Chondrocyte (in vitro differentiated cells): Measurements from ENCODE around the gene ASRGL1. TPM values are rescaled to one million over a fixed set of nuclear protein-coding genes. Genes with fewer than 3 reads are reported as not detected.
A peak's percentile ranks its signal among the peaks of the same experiment; 100 is the strongest.

Source experiments
- DNase-seq: peaks from one replicate; pipeline ENCODE4 v3.0.0; 2021; ENCODE audit warnings: mixed read lengths, low spot score
- H3K27ac Mint-ChIP-seq: one replicate; pipeline ENCODE4 v1.8.0; 2021; ENCODE audit warnings: mild to moderate bottlenecking, moderate library complexity, mixed read lengths; ENCODE audit not compliant: unreplicated experiment
- H3K27me3 Mint-ChIP-seq: 2 replicates; pipeline ENCODE4 v1.8.0; 2021; ENCODE audit warnings: low read depth, mixed read lengths
- H3K36me3 Mint-ChIP-seq: 2 replicates; pipeline ENCODE4 v1.8.0; 2021; ENCODE audit warnings: low read depth, mixed read lengths
- H3K4me1 Mint-ChIP-seq: 2 replicates; pipeline ENCODE4 v1.8.0; 2021; ENCODE audit warnings: low read depth, mild to moderate bottlenecking, mixed read lengths
- H3K4me3 Mint-ChIP-seq: one replicate; pipeline ENCODE4 v1.8.0; 2021; ENCODE audit warnings: mild to moderate bottlenecking, moderate library complexity, mixed read lengths; ENCODE audit not compliant: unreplicated experiment
- H3K9me3 Mint-ChIP-seq: 2 replicates; pipeline ENCODE4 v1.8.0; 2021; ENCODE audit warnings: low read depth, mixed read lengths
- total RNA-seq: library from RNA; stranded (reverse); gene quantifications from 3 replicates; pipeline ENCODE4 v1.2.1, GENCODE V29; 2021
- TF ChIP-seq, protein P1 (sequence below): fragments of 200-600 bp; sonication (generic); IDR thresholded peaks from 2 replicates; pipeline ENCODE4 v1.5.0; 2021; ENCODE audit warnings: antibody characterized with exemption, mild to moderate bottlenecking, moderate library complexity

The ASRGL1 gene
- total RNA-seq, 1 donor from 2014 or later: 6.0 TPM

DNA sequence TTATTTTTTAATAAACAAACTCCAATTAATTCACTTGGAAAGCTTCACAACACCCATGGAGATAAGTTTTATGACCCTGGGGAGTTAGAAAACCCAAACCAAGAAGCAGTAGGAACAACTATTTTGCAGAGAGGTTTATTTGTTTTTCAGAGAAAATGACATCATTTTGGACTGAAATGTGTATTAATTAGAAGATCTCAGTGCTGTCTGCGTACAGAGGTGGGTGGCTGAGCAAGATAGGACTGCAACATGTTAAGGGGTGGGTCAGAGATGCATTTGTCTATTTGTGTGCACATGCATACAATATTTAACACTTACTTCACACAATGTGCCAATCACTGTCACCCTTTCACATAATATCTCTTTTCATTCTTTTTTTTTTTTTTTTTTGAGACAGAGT lies 82.7 kb downstream of the ASRGL1 start:
- no peak for DNase-seq
- TF ChIP-seq, protein P1, sequence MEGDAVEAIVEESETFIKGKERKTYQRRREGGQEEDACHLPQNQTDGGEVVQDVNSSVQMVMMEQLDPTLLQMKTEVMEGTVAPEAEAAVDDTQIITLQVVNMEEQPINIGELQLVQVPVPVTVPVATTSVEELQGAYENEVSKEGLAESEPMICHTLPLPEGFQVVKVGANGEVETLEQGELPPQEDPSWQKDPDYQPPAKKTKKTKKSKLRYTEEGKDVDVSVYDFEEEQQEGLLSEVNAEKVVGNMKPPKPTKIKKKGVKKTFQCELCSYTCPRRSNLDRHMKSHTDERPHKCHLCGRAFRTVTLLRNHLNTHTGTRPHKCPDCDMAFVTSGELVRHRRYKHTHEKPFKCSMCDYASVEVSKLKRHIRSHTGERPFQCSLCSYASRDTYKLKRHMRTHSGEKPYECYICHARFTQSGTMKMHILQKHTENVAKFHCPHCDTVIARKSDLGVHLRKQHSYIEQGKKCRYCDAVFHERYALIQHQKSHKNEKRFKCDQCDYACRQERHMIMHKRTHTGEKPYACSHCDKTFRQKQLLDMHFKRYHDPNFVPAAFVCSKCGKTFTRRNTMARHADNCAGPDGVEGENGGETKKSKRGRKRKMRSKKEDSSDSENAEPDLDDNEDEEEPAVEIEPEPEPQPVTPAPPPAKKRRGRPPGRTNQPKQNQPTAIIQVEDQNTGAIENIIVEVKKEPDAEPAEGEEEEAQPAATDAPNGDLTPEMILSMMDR: no peak
- no peak overlapping the region for H3K4me3 Mint-ChIP-seq
- no peaks in the 10 kb centered on the region for H3K36me3 Mint-ChIP-seq
- H3K4me1 Mint-ChIP-seq: peaks cover 9% of the 10 kb centered on the region
- H3K27me3 Mint-ChIP-seq: peaks cover 2% of the 10 kb centered on the region
- H3K9me3 Mint-ChIP-seq: no peaks in the 10 kb centered on the region
- H3K27ac Mint-ChIP-seq: no peak overlapping the region

DNA sequence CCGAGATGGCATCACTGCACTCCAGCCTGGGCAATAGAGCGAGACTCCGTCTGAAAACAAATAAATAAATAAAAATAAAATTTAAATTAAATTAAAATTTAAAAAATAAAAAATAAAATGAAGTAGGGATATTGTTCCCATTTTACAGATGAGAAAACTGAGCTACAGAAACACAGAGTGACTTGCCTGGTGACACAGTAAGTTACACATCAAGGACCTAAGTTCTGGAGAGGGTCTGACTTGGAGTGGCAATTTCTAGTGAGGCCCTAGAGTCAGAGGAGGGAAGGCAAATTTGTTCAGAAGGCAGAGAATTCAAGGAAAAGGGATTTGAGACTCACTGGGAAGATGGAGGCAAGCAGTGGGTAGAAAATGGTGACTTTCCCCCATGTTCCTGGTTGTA lies 83.6 kb downstream of the ASRGL1 start:
- H3K4me1 Mint-ChIP-seq: peaks cover 9% of the 10 kb centered on the region
- H3K9me3 Mint-ChIP-seq: no peaks in the 10 kb centered on the region
- peaks cover 2% of the 10 kb centered on the region for H3K27me3 Mint-ChIP-seq
- no peaks in the 10 kb centered on the region for H3K36me3 Mint-ChIP-seq
- DNase-seq: no peak
- TF ChIP-seq, protein P1: no peak
- no peak overlapping the region for H3K27ac Mint-ChIP-seq
- no peak overlapping the region for H3K4me3 Mint-ChIP-seq

DNA sequence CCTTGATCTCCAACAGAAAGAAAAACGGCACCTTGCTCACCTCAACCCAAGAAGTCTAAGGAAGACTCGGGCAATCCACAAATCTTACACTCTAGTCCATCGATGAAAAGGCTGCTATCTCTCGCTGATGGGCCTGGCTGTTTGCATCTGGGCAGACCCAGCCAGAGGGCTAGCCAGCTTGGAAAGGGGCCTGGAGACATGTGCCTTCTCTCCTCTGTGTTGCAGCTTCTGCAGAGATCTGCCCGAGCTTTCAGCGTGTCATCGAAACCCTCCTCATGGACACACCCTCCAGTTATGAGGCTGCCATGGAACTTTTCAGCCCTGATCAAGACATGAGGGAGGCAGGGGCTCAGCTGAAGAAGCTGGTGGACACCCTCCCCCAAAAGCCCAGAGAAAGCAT lies 84.7 kb downstream of the ASRGL1 start:
- peaks cover 18% of the 10 kb centered on the region for H3K4me1 Mint-ChIP-seq
- no peaks in the 10 kb centered on the region for H3K36me3 Mint-ChIP-seq
- TF ChIP-seq, protein P1: no peak
- DNase-seq: no peak
- H3K27me3 Mint-ChIP-seq: no peaks in the 10 kb centered on the region
- no peak overlapping the region for H3K4me3 Mint-ChIP-seq
- H3K9me3 Mint-ChIP-seq: no peaks in the 10 kb centered on the region
- H3K27ac Mint-ChIP-seq: no peak overlapping the region

DNA sequence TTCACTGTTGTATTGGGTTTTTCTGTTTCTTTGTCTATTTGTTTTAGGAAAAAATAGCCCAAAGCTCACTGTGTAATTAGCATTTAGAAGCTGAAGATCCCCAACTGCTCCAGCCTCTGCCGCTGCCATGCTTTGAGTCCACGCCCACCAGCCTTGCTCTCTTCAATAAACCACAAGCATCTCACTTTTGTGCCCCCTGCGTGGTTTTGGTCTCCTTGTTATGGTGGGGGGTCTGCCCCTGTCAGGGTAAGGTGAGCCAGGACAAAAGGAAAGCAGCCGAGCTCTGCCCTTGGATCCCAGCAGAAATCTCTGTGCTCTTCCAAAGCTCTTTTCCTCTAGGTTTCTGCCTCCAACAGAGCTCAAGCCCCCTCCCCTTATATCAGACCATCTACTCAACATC lies 85.8 kb downstream of the ASRGL1 start:
- DNase-seq: no peak
- H3K4me3 Mint-ChIP-seq: no peak overlapping the region
- H3K9me3 Mint-ChIP-seq: no peaks in the 10 kb centered on the region
- H3K27me3 Mint-ChIP-seq: no peaks in the 10 kb centered on the region
- TF ChIP-seq, protein P1: no peak
- no peaks in the 10 kb centered on the region for H3K36me3 Mint-ChIP-seq
- H3K27ac Mint-ChIP-seq: no peak overlapping the region
- H3K4me1 Mint-ChIP-seq: peaks cover 26% of the 10 kb centered on the region

GRCh38 chr11:62427630-62428233 lies 90.5 kb downstream of the ASRGL1 start:
- Mint-ChIP-seq H3K27ac (peak overlapping the region; percentile 43), H3K4me3 (no peak overlapping the region)

More at GRCh38 chr11:62427630-62428233, 90.5 kb downstream of the ASRGL1 start:
- no peaks in the 10 kb centered on the region for H3K36me3 Mint-ChIP-seq
- peaks cover 60% of the 10 kb centered on the region for H3K4me1 Mint-ChIP-seq
- TF ChIP-seq, protein P1: no peak
- no peaks in the 10 kb centered on the region for H3K9me3 Mint-ChIP-seq
- no peak for DNase-seq
- H3K27me3 Mint-ChIP-seq: no peaks in the 10 kb centered on the region
